ENCODE measurements around the gene WDR31.

WDR31 gene

DNA sequence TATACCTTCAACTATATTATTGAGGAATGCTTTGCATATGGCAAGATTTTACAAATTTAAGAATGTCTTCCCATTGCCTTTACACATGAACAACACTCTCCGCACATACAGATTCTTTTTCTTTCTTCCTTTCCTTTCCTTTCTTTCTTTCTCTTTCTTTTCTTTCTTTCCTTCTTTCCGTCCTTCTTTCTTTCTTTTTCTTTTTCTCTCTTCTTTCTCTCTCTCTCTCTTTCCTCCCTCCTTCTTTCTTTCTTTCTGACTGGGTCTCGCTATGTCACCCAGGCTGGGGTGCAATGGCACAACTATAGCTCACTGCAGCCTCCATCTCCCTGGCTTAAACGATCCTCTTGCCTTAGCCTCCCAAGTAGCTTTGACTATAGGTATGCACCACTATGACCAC is 13.8 kb downstream of the WDR31 start:
- no peak overlapping the region for H2BK120ac ChIP-seq (ENCODE audit: low read depth, low read length)
- H3K56ac ChIP-seq (ENCODE audit: low read length): no peak overlapping the region
- H3K4me1 ChIP-seq (ENCODE audit: control insufficient read depth, low read depth, low read length): no peaks in the 10 kb centered on the region
- H2BK15ac ChIP-seq (replicated peaks; ENCODE audit: low read depth): no peak overlapping the region
- H3K79me1 ChIP-seq (ENCODE audit: low read length): no peaks in the 10 kb centered on the region
- WGBS (ENCODE audit: extremely low coverage, insufficient coverage, low lambda C conversion rate): no CpG with 5 or more reads among the region's 4 CpGs
- DNase-seq: no peak
- H3K79me2 ChIP-seq (ENCODE audit: control insufficient read depth, insufficient read depth, low read length): no peaks in the 10 kb centered on the region
- H3K4me2 ChIP-seq (ENCODE audit: low read length): no peak overlapping the region
- H3K9ac ChIP-seq (ENCODE audit: low read length): no peak overlapping the region
- H2AK5ac ChIP-seq (ENCODE audit: low read length): no peak overlapping the region
- H3K27me3 ChIP-seq (ENCODE audit: insufficient read depth, low read length, poor library complexity): no peaks in the 10 kb centered on the region
- H3K18ac ChIP-seq (ENCODE audit: low read length): no peak overlapping the region
- no peak overlapping the region for H3K27ac ChIP-seq (ENCODE audit: low read depth, low read length)
- H3K4me3 ChIP-seq (ENCODE audit: low read length): no peak overlapping the region
- H2BK5ac ChIP-seq (ENCODE audit: low read length): no peak overlapping the region
- H3K23ac ChIP-seq (ENCODE audit: low read length): no peak overlapping the region
- no peak overlapping the region for H4K5ac ChIP-seq (ENCODE audit: low read length)
- no peak overlapping the region for H4K8ac ChIP-seq (ENCODE audit: low read depth, low read length)
- no peaks in the 10 kb centered on the region for H3K36me3 ChIP-seq (ENCODE audit: control insufficient read depth, insufficient read depth, low read length)
- no peak overlapping the region for H3K4ac ChIP-seq (ENCODE audit: low read depth, low read length)

DNA sequence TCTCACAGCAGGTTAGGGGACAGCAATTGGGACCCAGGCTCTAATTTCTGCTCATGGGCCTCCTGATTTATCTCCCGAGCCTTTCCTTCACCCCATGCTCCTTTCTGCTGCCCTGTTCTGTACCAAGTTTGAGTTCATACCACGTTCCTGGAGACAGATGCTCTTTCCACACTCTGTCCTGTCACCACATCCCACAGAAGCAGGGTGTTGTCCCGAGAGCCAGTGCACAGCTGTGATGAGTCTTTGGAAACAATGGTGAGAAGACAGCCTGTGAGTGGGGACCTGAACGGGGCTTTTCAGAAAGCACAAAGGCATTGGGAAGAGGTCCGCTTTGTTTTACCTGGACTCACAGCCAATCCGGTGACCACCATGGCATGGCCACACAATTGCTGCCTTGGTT is 17.4 kb downstream of the WDR31 start:
- Histone ChIP-seq H4K5ac (ENCODE audit: low read length) (no peak overlapping the region), H2AK5ac (ENCODE audit: low read length) (no peak overlapping the region), H3K27ac (ENCODE audit: low read depth, low read length) (no peak overlapping the region), H3K56ac (ENCODE audit: low read length) (no peak overlapping the region), H3K23ac (ENCODE audit: low read length) (no peak overlapping the region), H2BK15ac (replicated peaks; ENCODE audit: low read depth) (no peak overlapping the region), H3K4me1 (ENCODE audit: control insufficient read depth, low read depth, low read length) (no peaks in the 10 kb centered on the region), H3K36me3 (ENCODE audit: control insufficient read depth, insufficient read depth, low read length) (no peaks in the 10 kb centered on the region), H3K18ac (ENCODE audit: low read length) (no peak overlapping the region), H3K27me3 (ENCODE audit: insufficient read depth, low read length, poor library complexity) (no peaks in the 10 kb centered on the region), H3K79me2 (ENCODE audit: control insufficient read depth, insufficient read depth, low read length) (no peaks in the 10 kb centered on the region), H3K4me3 (ENCODE audit: low read length) (no peak overlapping the region), H3K9ac (ENCODE audit: low read length) (no peak overlapping the region), H3K4ac (ENCODE audit: low read depth, low read length) (no peak overlapping the region), H3K79me1 (ENCODE audit: low read length) (no peaks in the 10 kb centered on the region), H4K8ac (ENCODE audit: low read depth, low read length) (no peak overlapping the region), H2BK5ac (ENCODE audit: low read length) (no peak overlapping the region), H3K4me2 (ENCODE audit: low read length) (no peak overlapping the region), H2BK120ac (ENCODE audit: low read depth, low read length) (no peak overlapping the region)
- WGBS (ENCODE audit: extremely low coverage, insufficient coverage, low lambda C conversion rate): no CpG with 5 or more reads among the region's 6 CpGs
- DNase-seq: no peak

DNA sequence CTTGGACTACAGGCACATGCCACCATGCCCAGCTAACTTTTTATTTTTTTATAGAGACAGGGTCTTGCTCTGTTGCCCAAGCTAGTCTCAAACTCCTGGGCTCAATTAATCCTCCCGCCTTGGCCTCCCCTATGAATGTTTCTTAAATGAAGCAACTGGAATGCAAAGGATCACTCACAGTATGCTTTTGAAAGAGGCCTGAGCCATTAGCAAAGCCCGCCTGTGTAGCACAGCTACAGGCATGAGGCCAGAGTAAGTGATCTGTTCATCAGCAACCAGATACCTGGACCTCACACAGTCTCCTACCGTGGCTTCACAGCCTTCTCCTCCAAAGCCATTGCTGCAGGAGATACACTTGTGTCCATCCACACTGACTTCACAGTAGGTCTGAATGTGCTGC is 20.0 kb downstream of the WDR31 start:
- Histone ChIP-seq H2BK5ac (ENCODE audit: low read length) (no peak overlapping the region), H3K4me1 (ENCODE audit: control insufficient read depth, low read depth, low read length) (no peaks in the 10 kb centered on the region), H3K4ac (ENCODE audit: low read depth, low read length) (no peak overlapping the region), H3K79me1 (ENCODE audit: low read length) (no peaks in the 10 kb centered on the region), H3K4me3 (ENCODE audit: low read length) (no peak overlapping the region), H3K4me2 (ENCODE audit: low read length) (no peak overlapping the region), H3K23ac (ENCODE audit: low read length) (no peak overlapping the region), H2BK120ac (ENCODE audit: low read depth, low read length) (no peak overlapping the region), H2BK15ac (replicated peaks; ENCODE audit: low read depth) (no peak overlapping the region), H3K9ac (ENCODE audit: low read length) (no peak overlapping the region), H2AK5ac (ENCODE audit: low read length) (no peak overlapping the region), H3K27me3 (ENCODE audit: insufficient read depth, low read length, poor library complexity) (no peaks in the 10 kb centered on the region), H3K79me2 (ENCODE audit: control insufficient read depth, insufficient read depth, low read length) (no peaks in the 10 kb centered on the region), H3K36me3 (ENCODE audit: control insufficient read depth, insufficient read depth, low read length) (no peaks in the 10 kb centered on the region), H3K18ac (ENCODE audit: low read length) (no peak overlapping the region), H3K56ac (ENCODE audit: low read length) (no peak overlapping the region), H3K27ac (ENCODE audit: low read depth, low read length) (no peak overlapping the region), H4K8ac (ENCODE audit: low read depth, low read length) (no peak overlapping the region), H4K5ac (ENCODE audit: low read length) (no peak overlapping the region)
- WGBS (ENCODE audit: extremely low coverage, insufficient coverage, low lambda C conversion rate): no CpG with 5 or more reads among the region's 3 CpGs
- no peak for DNase-seq

DNA sequence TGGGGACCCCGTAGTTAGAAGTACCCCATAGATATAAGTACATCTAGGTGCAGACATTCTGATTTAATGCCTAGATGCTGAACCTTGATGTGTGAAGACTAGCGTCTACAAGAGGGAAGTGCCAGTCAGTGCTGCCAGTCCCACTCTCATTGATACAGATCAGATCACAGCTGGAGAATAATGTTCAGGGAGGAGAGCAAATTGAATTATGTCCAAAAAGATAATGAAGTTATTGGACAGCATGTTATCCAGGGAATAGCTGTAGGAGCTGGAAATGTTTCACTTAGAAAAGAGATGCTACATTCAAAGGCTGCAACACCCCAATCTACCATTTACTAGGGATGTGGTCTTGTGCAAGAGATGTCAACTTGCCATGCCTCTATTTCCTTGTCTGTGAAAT is 21.0 kb downstream of the WDR31 start:
- Histone ChIP-seq H2BK5ac (ENCODE audit: low read length) (no peak overlapping the region), H3K23ac (ENCODE audit: low read length) (no peak overlapping the region), H3K4me1 (ENCODE audit: control insufficient read depth, low read depth, low read length) (no peaks in the 10 kb centered on the region), H3K18ac (ENCODE audit: low read length) (no peak overlapping the region), H3K36me3 (ENCODE audit: control insufficient read depth, insufficient read depth, low read length) (no peaks in the 10 kb centered on the region), H3K4ac (ENCODE audit: low read depth, low read length) (no peak overlapping the region), H3K27ac (ENCODE audit: low read depth, low read length) (no peak overlapping the region), H3K27me3 (ENCODE audit: insufficient read depth, low read length, poor library complexity) (no peaks in the 10 kb centered on the region), H3K4me2 (ENCODE audit: low read length) (no peak overlapping the region), H2AK5ac (ENCODE audit: low read length) (no peak overlapping the region), H3K79me1 (ENCODE audit: low read length) (no peaks in the 10 kb centered on the region), H2BK120ac (ENCODE audit: low read depth, low read length) (no peak overlapping the region), H3K4me3 (ENCODE audit: low read length) (no peak overlapping the region), H3K56ac (ENCODE audit: low read length) (no peak overlapping the region), H4K8ac (ENCODE audit: low read depth, low read length) (no peak overlapping the region), H3K9ac (ENCODE audit: low read length) (no peak overlapping the region), H2BK15ac (replicated peaks; ENCODE audit: low read depth) (no peak overlapping the region), H4K5ac (ENCODE audit: low read length) (no peak overlapping the region), H3K79me2 (ENCODE audit: control insufficient read depth, insufficient read depth, low read length) (no peaks in the 10 kb centered on the region)
- no CpG with 5 or more reads among the region's 2 CpGs for WGBS (ENCODE audit: extremely low coverage, insufficient coverage, low lambda C conversion rate)
- no peak for DNase-seq

DNA sequence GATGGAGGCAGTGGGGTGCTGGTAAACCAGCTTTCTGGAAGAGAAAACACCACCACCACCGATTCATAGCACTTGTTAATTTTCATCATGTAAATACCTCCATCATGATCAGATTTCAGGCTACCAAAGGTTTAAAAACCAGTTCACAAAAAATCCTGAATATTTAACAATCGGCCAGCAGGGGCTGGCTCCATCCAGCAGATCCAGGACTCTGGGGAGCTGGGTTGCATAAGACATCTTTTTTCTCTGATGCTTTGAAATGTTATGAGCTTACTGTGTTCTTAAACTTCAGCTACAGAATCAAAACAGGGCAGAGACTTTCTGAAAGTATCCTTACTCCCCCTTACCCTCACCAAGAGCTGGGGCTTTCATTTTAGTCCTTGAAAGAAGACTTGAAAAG is 22.3 kb downstream of the WDR31 start:
- Histone ChIP-seq H3K4ac (ENCODE audit: low read depth, low read length) (no peak overlapping the region), H3K36me3 (ENCODE audit: control insufficient read depth, insufficient read depth, low read length) (no peaks in the 10 kb centered on the region), H3K4me1 (ENCODE audit: control insufficient read depth, low read depth, low read length) (no peaks in the 10 kb centered on the region), H3K4me2 (ENCODE audit: low read length) (no peak overlapping the region), H3K79me2 (ENCODE audit: control insufficient read depth, insufficient read depth, low read length) (no peaks in the 10 kb centered on the region), H3K9ac (ENCODE audit: low read length) (no peak overlapping the region), H3K27ac (ENCODE audit: low read depth, low read length) (no peak overlapping the region), H2AK5ac (ENCODE audit: low read length) (no peak overlapping the region), H4K8ac (ENCODE audit: low read depth, low read length) (no peak overlapping the region), H3K79me1 (ENCODE audit: low read length) (no peaks in the 10 kb centered on the region), H3K56ac (ENCODE audit: low read length) (no peak overlapping the region), H3K23ac (ENCODE audit: low read length) (no peak overlapping the region), H4K5ac (ENCODE audit: low read length) (no peak overlapping the region), H3K4me3 (ENCODE audit: low read length) (no peak overlapping the region), H3K18ac (ENCODE audit: low read length) (no peak overlapping the region), H2BK5ac (ENCODE audit: low read length) (no peak overlapping the region), H2BK15ac (replicated peaks; ENCODE audit: low read depth) (no peak overlapping the region), H2BK120ac (ENCODE audit: low read depth, low read length) (no peak overlapping the region), H3K27me3 (ENCODE audit: insufficient read depth, low read length, poor library complexity) (no peaks in the 10 kb centered on the region)
- WGBS (ENCODE audit: extremely low coverage, insufficient coverage, low lambda C conversion rate): no CpG with 5 or more reads among the region's 2 CpGs
- DNase-seq: no peak

DNA sequence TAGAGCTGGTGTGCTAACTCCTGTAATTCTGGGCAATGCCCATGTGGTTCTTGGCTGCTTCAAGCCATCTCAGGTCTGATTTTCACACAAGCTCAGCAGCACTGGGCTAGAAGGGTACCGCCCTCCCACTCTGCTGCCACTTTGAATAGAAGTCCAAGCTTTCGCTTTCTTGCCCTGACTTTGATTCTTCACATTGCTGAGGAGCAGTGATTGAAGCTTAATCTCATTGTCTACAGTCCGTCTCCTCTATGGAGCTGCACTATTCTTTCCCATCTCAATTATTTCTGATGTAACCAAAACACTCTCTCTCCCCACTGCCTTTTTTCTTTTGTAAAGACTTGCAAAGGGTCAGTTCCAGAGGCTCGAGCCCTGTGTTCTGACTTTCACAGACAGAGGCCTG is 24.0 kb downstream of the WDR31 start:
- DNase-seq: no peak
- Histone ChIP-seq H3K79me1 (ENCODE audit: low read length) (no peaks in the 10 kb centered on the region), H3K79me2 (ENCODE audit: control insufficient read depth, insufficient read depth, low read length) (no peaks in the 10 kb centered on the region), H2AK5ac (ENCODE audit: low read length) (no peak overlapping the region), H3K36me3 (ENCODE audit: control insufficient read depth, insufficient read depth, low read length) (no peaks in the 10 kb centered on the region), H3K4ac (ENCODE audit: low read depth, low read length) (no peak overlapping the region), H3K56ac (ENCODE audit: low read length) (no peak overlapping the region), H3K27me3 (ENCODE audit: insufficient read depth, low read length, poor library complexity) (no peaks in the 10 kb centered on the region), H3K4me2 (ENCODE audit: low read length) (no peak overlapping the region), H3K4me1 (ENCODE audit: control insufficient read depth, low read depth, low read length) (no peaks in the 10 kb centered on the region), H3K27ac (ENCODE audit: low read depth, low read length) (no peak overlapping the region), H3K4me3 (ENCODE audit: low read length) (no peak overlapping the region), H2BK120ac (ENCODE audit: low read depth, low read length) (no peak overlapping the region), H3K23ac (ENCODE audit: low read length) (no peak overlapping the region), H2BK5ac (ENCODE audit: low read length) (no peak overlapping the region), H4K8ac (ENCODE audit: low read depth, low read length) (no peak overlapping the region), H2BK15ac (replicated peaks; ENCODE audit: low read depth) (no peak overlapping the region), H4K5ac (ENCODE audit: low read length) (no peak overlapping the region), H3K18ac (ENCODE audit: low read length) (no peak overlapping the region), H3K9ac (ENCODE audit: low read length) (no peak overlapping the region)
- no CpG with 5 or more reads among the region's 4 CpGs for WGBS (ENCODE audit: extremely low coverage, insufficient coverage, low lambda C conversion rate)
